Glomerular endothelial cell (primary cell): ENCODE data around the gene COX14. TPM values are rescaled to one million over a fixed set of nuclear protein-coding genes. Genes with fewer than 3 reads are reported as not detected.

Experiments used
- DNase-seq: peaks from one replicate; pipeline ENCODE4 v3.0.0-alpha.2; 2011; ENCODE audit warnings: low read depth, low spot score; ENCODE audit errors: extremely low read depth
- total RNA-seq: library from RNA; depleted of rRNA; stranded (reverse); fragments of >200 nt; gene quantifications from 2 replicates; pipeline ENCODE4 v1.2.3, GENCODE V29; 2015

Gene COX14
- total RNA-seq, 1 donor from 2014 or later: 46.4 TPM

DNA sequence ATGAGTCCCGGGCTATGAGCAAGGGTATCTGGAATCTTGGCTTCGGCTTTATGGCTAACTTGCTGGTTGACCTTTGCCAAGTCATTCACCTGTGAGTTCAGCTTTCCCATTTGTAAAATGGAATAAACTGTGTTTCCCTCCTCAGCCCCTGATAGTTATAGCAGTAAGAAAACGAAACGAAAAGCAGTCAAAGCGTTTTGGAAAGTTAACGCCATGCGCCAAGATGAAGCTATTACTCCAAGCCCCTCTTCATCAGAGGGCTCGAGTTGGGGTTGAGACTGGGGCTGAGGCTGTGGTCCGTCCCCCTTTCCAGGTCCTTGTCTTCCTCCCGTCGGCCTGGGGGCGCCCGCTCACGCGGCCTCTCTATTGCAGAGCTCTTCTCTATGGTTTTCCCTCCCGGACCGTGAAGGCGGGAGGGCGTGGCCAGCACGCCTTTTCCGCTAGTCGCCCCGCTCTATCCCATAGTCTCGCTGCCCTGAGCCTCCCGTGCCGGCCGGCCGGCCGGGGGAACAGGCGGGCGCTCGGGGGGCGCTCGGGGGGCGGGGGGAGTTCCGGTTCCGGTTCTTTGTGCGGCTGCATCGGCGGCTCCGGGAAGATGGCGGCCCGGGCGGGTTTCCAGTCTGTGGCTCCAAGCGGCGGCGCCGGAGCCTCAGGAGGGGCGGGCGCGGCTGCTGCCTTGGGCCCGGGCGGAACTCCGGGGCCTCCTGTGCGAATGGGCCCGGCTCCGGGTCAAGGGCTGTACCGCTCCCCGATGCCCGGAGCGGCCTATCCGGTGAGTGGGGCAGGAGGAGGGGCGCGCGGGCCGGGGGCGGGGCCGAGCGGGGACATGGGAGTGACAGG, 27.0 kb upstream of the COX14 start, which contains the start of gene SMARCD1:
SMARCD1 (plus strand) TSS at position 568 of the 840 bp plus-strand sequence; CDS start at position 596, 28 bp downstream.
- DNase-seq: no peak

GRCh38 chr12:50085615-50086072, 26.4 kb upstream of the COX14 start:
- DNase-seq: no peak

DNA sequence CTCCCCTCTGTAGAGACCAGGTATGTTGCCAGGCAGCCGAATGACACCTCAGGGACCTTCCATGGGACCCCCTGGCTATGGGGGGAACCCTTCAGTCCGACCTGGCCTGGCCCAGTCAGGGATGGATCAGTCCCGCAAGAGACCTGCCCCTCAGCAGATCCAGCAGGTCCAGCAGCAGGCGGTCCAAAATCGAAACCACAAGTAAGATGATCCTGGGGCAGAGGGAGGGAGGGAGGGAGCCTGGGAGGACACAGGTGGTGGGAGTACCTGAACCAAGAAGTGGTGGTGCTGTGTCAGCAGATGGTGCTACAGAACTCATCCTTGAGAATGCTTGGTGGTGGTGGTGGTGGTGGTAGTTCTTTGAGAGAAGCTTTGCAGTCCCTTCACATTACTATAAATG, 25.9 kb upstream of the COX14 start:
- no peak for DNase-seq

DNA sequence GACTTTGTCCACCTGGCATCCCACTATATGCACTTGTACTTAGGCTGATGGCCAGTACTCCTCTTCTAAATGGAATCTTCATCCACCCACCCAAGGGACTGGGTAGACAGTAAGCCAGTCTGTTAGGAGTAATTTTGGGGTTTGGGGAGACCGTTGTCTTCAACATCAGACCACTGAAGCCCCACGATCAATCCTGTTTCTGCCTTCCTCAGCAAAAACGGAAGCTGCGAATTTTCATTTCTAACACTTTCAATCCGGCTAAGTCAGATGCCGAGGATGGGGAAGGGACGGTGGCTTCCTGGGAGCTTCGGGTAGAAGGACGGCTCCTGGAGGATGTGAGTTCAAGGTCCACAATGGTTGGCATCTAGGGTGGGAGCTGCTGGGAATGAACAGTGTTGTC, 24.9 kb upstream of the COX14 start:
- DNase-seq: no peak

GRCh38 chr12:50087995-50088394, 24.0 kb upstream of the COX14 start:
- DNase-seq: peak; percentile 64

DNA sequence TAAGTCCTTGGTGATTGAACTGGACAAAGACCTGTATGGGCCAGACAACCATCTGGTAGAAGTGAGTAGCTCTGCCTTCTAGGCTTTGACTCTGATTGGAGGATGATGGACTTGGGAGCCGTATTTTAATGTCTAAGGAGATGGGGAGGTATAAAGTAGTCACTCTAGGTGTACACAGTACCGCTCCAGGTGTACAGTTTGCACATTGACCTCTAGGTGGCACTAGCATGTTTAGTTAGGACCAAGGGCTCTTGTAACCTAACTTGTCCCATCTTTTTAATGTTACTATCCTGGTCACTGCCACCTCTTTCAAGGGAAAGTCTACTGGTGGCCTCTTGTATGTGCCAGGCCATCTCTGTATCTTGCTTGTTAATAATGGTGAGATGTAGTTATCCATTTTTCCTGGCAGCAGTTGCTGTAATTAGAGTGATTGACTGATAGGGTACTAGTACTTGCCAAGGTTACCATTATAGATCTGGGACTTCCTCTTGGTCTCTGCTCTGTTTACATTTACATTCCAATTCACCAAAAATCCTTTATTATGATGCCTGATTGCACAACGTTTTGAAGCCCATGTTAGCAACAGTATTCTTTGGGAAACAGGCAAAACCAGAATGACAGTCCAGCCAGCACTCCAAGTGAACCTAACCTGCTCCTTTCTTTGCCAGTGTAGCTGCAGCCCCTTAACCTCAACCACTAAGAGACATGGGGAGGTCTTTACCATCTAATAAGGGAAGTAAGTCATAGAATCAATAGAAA, 23.3 kb upstream of the COX14 start:
- DNase-seq: no peak

DNA sequence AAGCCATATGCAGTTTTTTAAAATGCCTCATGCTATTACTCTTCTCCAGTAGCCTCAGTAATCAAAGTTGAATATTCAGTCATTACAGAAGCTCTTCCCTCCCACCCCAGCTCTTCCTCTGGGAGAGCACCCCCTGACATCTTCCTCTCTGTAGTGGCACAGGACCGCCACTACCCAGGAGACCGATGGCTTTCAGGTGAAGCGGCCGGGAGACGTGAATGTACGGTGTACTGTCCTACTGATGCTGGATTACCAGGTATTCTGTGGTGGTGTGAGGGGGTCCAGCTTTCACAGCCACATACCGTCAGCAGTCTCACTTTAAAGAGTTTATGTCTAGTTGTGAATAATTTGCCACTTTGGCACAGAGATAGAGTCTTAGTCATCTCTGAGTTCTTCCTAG, 22.3 kb upstream of the COX14 start:
- DNase-seq: no peak

DNA sequence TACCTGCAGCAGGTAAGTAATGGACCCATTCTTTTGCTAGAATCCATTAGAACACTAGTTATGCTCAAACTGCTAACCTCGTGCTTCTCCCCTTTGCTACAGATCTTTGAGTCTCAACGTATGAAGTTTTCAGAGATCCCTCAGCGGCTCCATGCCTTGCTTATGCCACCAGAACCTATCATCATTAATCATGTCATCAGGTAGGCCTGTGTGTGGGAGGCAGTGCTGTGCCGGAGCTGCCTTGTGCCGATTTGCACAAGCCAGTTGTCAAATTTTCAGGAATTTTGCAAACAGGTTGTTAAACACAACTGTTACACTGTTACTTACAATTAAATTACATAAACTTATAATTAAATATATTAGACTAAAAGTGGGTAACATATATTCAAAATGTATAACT, 21.6 kb upstream of the COX14 start:
- DNase-seq: no peak

DNA sequence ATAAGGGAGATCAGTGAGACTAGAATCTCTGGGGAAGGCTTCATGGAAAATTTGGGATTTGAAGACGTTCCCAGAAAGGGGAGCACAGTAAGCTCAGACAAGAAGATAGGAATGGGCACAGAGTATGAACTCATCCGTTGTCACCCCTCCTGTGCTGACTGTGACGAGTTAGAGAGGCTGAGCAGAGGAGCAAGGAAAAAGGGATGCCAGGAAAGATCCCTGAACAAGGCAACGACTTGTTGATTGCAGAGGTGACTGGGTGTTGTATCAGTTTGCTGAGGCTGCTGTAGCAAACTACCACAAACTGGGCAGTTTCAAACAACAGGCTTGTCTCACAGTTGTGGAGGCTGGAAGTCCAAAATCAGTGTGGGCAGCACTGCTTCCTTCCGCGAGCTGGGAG, 14.1 kb upstream of the COX14 start:
- no peak for DNase-seq

DNA sequence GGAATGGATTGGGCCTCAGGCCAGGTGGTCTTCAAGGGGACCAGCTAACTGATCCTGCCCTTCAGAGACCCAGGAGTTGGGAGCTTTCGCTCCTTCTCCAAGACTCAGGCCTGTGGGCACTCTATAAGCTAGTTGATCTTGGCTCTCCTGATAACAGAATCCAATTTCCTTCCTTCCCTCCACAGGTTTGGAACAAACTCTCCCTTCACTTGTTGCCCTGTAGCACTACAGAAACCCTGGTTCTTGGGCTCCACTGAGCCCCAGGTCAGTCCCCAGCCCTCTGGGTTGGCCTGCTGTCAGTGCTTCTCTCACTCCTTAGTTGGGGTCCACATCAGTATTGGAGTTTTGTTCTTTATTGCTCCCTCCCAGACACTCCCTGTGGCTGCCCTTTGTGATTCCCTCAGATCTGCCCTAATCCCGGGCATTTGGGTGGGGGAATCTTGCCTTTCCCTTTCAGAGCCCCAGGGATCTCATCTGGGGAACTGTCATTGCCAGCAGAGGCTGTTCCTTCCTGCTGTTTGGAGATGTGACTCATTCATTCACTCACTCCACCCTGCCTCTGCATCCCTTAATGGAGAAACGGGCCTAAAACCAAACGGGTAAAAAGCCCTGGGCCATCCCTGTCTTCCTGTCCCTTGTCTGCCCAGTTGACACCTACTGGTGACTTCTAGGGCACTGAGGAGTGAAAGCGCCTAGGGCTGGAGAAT, 12.6 kb upstream of the COX14 start:
- no peak for DNase-seq

- no peak for DNase-seq
Observed at GRCh38 chr12:50100561-50100960, 11.5 kb upstream of the COX14 start.

- DNase-seq: no peak
Observed at GRCh38 chr12:50101663-50102062, 10.4 kb upstream of the COX14 start.

DNA sequence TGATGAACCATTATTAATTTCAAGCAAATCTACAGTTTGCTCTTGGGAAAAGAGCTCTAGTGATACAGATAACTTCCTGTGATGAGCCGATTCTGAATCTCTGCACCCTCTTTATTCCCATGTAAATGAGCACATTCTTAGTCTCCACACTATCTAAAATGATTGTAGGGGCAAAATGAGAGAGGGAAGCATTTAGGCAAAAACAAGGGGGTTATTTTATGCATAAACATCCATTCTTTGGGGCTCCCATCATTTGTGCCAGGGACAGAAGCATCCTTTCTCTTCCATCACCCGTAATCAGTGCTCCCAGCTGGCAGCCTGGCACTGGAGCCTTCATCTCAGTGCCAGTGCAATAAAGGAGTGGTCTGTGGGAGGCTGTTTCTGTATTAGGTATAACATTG, 9.9 kb upstream of the COX14 start:
- no peak for DNase-seq

DNA sequence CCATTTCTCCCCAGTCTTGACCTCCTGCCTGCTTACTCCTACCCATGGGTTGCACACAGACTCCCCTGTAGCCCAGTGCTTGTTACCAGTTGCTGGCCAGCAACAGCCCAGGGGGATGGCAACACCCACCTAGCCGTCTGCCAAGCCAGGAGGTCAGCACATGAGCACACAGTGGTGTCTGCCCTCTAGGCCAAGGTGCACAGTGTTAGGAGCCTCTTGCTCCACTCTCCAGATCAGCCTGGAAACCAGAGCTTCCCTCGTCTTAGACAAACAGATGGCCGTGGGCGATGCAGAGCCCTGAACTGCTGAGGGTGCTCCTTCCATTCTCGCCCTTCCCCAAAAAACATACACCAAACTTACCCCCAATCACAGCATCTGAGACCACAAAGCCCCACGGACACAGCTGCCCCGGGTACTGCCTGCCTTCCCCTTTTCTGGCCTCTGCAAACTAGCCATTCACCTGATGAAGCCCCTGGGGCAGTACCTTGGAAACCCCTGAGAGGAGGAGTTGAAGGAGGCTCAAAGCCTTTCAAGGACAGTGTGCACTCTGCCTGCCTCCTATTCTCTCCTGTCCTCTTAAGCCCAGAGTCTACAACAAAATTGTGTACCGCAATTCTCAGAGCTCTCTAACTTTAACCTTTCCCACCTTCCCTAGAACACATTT, 9.3 kb upstream of the COX14 start:
- DNase-seq: no peak

GRCh38 chr12:50103351-50103750, 8.7 kb upstream of the COX14 start:
- no peak for DNase-seq

DNA sequence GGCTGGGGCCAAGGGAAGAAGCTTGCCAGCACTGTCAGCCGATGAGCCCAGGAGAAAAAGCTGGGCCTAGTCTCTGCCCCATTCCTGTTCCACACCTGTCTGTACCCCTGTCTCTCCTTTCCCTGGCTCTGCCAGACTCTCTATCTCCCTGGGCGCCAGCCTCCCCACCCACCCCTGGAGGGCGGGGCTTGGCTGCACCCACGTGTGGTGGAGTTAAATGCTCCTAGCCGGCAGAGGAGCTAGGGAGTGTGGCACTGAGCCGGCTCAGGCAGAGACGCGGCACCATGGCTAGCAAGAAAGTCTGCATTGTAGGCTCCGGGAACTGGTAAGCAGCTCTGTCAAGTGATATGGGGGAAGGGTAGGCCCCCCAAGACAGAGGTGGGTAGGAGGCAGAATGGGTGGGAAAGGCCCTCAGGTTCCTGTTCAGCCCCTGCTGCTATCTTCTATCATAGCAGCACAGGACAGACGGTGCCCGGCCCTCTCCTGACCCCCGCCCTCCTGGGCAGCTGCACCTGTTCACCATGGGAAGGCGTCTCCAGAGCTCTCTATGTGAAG, 8.2 kb upstream of the COX14 start, which contains the start of gene GPD1:
GPD1 (plus strand) TSS at position 242 of the 555 bp plus-strand sequence; CDS start at position 285, 43 bp downstream.
- no peak for DNase-seq

DNA sequence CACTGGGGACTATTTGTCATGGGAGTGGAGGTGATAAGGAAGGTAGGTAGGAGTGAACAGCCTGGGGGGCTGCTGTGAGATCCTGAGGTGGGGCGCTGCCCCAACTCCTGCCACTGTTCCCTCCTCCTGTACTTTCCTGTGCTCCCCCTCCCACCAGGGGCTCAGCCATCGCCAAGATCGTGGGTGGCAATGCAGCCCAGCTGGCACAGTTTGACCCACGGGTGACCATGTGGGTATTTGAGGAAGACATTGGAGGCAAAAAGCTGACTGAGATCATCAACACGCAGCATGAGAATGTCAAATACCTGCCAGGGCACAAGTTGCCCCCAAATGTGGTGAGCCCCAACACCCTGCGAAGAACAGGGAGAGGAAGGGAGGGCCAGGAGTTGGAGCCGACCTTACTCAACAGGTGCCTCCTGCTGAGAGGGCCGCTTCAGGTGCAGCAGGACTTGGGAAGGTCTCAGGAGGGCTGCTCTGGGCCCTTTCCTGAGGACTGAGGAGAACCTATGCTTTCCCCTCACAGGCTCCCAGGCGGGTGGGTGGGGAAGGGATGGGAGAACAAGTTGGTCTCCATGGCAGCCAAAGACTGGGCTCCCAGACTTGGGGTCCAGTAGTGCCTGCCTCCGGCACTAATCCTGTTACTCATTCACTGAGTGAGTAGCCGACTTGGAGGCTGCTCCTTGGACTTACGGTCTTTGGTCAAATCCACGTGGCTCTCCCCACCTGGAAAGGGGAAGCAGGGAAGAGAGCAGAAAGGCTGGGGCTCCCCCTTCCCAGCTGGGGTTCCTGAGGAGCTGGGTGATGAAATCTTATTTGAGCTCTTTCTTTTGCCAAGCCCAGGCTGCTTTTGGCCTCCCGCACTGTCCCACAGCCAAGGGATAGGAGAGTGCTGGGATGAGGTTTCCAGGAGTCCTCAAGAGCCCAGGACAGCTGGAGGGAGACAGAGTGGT, 7.3 kb upstream of the COX14 start:
- no peak for DNase-seq

DNA sequence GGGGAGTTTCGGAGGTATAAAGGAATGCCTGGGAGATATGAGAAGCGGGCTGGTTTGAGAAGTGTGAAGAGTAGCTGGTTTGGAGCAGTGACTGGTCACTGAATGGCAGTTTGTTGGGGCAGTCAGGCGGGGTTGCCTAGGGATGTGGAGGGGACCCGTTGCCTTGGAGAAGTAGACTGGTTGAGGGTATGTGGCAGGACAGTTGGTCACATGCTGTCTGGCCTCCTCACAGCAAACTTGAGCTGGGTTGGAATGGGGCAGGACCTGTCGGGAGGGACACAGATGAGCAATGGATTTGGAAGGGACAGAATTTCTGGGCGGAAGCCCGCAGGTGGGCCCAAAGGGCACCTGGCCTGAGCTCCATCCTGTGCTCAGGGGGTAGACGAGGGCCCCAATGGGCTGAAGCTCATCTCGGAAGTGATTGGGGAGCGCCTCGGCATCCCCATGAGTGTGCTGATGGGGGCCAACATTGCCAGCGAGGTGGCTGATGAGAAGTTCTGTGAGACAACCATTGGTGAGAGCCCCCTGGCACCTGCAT, 6.1 kb upstream of the COX14 start:
- DNase-seq: no peak

GRCh38 chr12:50106907-50107306, 5.1 kb upstream of the COX14 start:
- DNase-seq: no peak
